Ectodermal cell (in vitro differentiated cells): ENCODE data around the gene CYS1.
"Not testable (repeated sequence)": the region's sequence is repeated elsewhere in the genome, so short reads cannot be mapped to it uniquely, and the experiment has no call there.

Experiments
- H3K27ac ChIP-seq: 2 replicates; pipeline ENCODE4 v1.7.0; 2013; ENCODE audit warnings: mild to moderate bottlenecking, low read depth, low read length; ENCODE audit not compliant: insufficient read depth, poor library complexity, severe bottlenecking
- H3K27me3 ChIP-seq: 2 replicates; pipeline ENCODE4 v1.7.0; 2013; ENCODE audit warnings: mild to moderate bottlenecking, low read length; ENCODE audit not compliant: insufficient read depth, control insufficient read depth, poor library complexity, severe bottlenecking
- H3K36me3 ChIP-seq: one replicate; pipeline ENCODE4 v1.7.0; 2013; ENCODE audit warnings: low read length; ENCODE audit not compliant: control insufficient read depth, insufficient read depth
- H3K4me1 ChIP-seq: one replicate; pipeline ENCODE4 v1.7.0; 2013; ENCODE audit warnings: low read length; ENCODE audit not compliant: control insufficient read depth, insufficient read depth
- H3K4me3 ChIP-seq: 2 replicates; pipeline ENCODE4 v1.7.0; 2013; ENCODE audit warnings: low read depth, low read length, control low read depth; ENCODE audit not compliant: insufficient read depth
- H3K9me3 ChIP-seq: 2 replicates; pipeline ENCODE4 v1.7.0; 2013; ENCODE audit warnings: mild to moderate bottlenecking, low read length, moderate library complexity; ENCODE audit not compliant: control insufficient read depth
- WGBS, 2 experiments: methylation state at CpG; one replicate each; pipeline ENCODE4 v1.1.7; 2013; ENCODE audit warnings: missing lambda C conversion rate in 2 of 2; 5-methylcytosine and 5-hydroxymethylcytosine counted together

The CYS1 gene

DNA sequence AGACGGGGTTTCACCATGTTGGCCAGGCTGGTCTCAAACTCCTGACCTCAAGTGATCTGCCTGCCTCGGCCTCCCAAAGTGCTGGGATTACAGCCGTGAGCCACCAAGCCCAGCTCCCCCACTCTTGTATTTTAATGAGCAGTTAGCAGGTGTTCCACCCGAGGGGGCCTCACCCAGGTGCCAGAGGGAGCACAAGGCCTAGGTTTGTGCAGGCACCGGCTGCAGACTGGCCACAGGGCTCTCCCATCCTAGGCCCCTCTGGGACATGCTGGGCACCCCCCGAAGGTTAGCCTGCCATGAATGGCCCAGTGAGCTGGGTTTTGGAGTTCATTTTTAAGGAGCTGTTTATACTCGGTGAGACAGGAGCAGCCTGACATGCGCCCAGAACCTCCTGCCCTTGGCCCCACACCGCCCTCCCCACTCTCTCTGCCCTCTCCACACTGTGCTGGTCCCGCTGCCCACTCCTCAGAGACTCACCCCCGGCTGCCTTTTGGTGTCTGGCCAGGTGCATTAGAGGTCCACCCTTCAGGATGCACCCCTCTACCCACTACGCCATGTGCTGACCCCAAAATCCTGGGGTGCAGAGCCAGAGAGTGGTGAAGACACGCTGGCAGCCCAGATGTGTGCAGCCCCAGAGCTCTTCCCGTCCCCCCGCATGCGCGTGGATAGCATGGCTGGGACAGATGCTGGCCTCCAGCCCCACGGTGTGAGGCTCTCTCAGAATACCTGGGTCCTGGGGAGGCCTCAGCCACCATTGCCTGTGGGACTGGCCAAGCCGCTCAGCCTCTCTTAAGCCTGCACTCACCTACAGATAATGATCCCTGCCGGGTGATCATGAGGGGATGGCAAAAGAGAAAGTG lies 48.1 kb downstream of the CYS1 start:
- H3K36me3 ChIP-seq: no peaks in the 10 kb centered on the region
- no peak overlapping the region for H3K4me3 ChIP-seq
- no peak overlapping the region for H3K27ac ChIP-seq
- no peaks in the 10 kb centered on the region for H3K27me3 ChIP-seq
- 87 to 88% methylated on average over 20 of the region's 20 CpGs for WGBS, 2 experiments
- no peaks in the 10 kb centered on the region for H3K9me3 ChIP-seq
- peaks cover 23% of the 10 kb centered on the region for H3K4me1 ChIP-seq

DNA sequence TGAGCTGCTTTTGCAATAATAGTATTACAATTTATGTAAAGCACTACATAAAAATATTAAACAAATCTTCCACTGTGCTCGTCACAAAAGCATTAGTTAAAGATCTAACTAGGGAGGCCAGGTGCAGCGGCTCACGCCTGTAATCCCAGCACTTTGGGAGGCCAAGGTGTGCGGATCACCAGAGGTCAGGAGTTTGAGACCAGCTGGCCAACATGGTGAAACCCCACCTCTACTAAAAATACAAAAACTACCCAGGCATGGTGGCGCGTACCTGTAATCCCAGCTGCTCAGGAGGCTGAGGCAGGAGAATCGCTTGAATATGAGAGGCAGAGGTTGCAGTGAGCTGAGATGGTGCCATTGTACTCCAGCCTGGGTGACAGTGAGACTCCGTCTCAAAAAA lies 49.4 kb downstream of the CYS1 start:
- not testable (repeated sequence) for H3K27me3 ChIP-seq, H3K4me3 ChIP-seq, H3K9me3 ChIP-seq, H3K36me3 ChIP-seq, H3K27ac ChIP-seq
- WGBS, 2 experiments: 90 to 92% methylated on average over 8 of the region's 8 CpGs
- peaks cover 23% of the 10 kb centered on the region for H3K4me1 ChIP-seq

DNA sequence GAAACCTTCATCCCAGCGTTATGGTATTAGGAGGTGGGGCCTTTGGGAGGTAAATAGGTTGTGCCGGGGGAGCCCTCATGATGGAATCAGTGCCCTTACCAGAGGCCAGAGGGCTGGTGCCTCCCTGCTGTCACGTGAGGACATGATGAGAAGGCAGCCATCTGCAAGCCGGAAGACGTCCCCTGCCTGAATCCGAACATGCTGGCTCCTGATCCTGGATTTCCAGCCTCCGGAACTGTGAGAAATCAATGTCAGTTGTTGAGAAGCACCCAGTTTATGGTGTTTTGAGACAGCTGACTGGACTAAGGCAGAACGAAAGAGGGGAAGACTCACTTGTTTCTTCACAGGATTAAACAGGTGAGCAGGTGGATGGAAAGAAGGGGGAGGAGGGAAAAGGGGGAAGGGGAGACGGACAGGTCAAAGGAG lies 49.9 kb downstream of the CYS1 start:
- no peaks in the 10 kb centered on the region for H3K36me3 ChIP-seq
- WGBS, 2 experiments: 70 to 77% methylated on average over 9 of the region's 9 CpGs

DNA sequence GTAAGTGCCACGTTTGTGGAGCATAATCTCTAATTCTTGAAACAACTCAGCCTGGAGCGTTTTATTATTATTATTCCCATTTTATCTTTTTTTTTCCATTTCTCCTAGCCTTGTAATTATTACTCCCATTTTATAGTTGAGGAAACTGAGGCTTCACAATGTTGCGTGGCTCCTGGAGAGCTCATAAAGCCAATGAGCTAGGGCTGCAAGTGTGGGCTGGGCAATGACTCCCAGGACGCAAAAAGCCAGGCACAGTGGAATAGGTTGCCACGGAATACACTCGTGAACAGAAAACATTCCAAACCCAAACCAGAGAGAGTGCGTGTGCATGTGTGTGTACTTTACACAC lies 50.4 kb downstream of the CYS1 start:
- H3K4me3 ChIP-seq: no peak overlapping the region
- H3K36me3 ChIP-seq: no peaks in the 10 kb centered on the region
- 84% methylated on average over 7 of the region's 7 CpGs for WGBS, 2 experiments
- H3K4me1 ChIP-seq: peaks cover 23% of the 10 kb centered on the region
- no peak overlapping the region for H3K27ac ChIP-seq
- no peaks in the 10 kb centered on the region for H3K9me3 ChIP-seq
- H3K27me3 ChIP-seq: no peaks in the 10 kb centered on the region

More for the DNA sequence above, 49.9 kb downstream of the CYS1 start:
- Histone ChIP-seq H3K27ac (no peak overlapping the region), H3K27me3 (no peaks in the 10 kb centered on the region), H3K4me3 (no peak overlapping the region), H3K4me1 (peaks cover 23% of the 10 kb centered on the region), H3K9me3 (no peaks in the 10 kb centered on the region)

DNA sequence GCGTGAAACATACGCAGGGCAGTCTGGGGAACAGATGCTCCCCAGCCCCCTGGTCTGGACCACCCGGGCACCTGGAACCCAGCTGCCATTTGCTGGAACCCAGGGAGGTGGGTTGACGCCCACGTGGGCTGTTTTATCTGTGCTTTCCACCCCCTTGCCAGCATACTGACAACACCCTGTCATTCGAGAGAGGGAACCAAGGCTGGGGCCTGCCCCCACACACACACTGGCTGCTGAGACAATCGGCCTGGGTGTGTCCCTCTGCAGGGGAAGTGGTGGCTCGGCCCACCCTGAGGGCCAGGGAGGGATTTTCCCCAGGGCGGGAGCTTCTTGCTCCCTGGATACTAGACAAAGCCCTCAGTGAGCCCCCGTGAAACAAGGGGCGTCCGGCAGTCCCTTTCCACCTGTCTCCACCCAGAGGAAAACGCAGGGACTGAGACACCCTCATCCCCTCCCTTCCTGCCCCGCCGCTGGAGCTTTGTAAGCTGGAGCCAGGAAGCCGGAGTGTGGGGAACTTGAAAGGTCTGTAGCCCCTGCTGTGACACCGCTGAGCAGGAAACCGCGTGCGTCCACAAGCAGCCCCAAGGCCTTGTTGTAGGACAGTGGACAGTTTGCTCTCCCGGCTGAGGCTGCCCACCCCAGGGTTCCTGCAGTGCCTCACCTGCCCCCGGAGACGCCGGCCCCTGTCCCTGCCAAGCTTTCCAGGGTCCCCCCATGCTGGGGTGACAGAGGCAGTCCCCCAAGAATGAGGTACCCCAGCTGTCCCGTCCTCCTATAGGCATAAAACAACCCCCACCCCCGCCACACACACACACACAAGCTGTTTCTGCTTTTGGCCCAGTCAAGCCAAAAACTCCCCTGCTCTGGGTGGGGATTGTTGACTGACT lies 51.0 kb downstream of the CYS1 start:
- 29% methylated on average over 26 of the region's 26 CpGs for WGBS, 2 experiments

DNA sequence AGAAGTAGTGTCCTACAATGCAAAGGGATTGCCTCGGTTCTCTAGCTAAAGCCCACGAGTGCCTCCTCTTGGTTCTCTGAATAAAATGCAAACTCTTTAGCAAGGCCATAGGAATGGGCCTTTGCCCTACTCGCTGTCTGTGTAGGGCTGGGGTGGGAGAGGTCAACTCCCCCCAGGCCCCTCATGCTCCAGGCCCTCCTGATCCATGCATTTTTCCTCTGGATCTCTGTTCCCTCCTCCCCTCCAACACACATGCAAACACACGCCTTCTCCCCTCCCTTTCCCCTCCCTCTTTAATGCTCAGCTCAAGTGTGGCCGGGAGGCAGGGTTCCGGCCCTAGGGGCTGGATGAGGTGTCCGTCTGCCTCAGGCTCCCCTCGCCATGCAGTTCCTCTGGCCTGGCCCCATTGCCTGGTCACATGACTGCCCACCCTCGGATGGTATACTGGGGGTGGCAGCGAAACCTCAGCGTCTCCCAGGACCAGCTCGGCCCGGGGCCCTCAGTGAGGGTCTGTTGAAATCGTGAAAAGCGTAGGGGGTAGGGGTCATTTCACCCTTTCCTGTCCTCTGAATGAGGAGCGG lies 51.7 kb downstream of the CYS1 start:
- Histone ChIP-seq H3K36me3 (no peaks in the 10 kb centered on the region), H3K9me3 (no peaks in the 10 kb centered on the region), H3K27ac (no peak overlapping the region), H3K4me3 (no peak overlapping the region), H3K4me1 (peaks cover 23% of the 10 kb centered on the region), H3K27me3 (no peaks in the 10 kb centered on the region)
- WGBS, 2 experiments: 64 to 68% methylated on average over 16 of the region's 16 CpGs

More for the DNA sequence above, 51.0 kb downstream of the CYS1 start:
- no peaks in the 10 kb centered on the region for H3K27me3 ChIP-seq
- H3K27ac ChIP-seq: no peak overlapping the region
- H3K4me3 ChIP-seq: no peak overlapping the region
- H3K36me3 ChIP-seq: no peaks in the 10 kb centered on the region
- H3K9me3 ChIP-seq: no peaks in the 10 kb centered on the region
- peaks cover 23% of the 10 kb centered on the region for H3K4me1 ChIP-seq

DNA sequence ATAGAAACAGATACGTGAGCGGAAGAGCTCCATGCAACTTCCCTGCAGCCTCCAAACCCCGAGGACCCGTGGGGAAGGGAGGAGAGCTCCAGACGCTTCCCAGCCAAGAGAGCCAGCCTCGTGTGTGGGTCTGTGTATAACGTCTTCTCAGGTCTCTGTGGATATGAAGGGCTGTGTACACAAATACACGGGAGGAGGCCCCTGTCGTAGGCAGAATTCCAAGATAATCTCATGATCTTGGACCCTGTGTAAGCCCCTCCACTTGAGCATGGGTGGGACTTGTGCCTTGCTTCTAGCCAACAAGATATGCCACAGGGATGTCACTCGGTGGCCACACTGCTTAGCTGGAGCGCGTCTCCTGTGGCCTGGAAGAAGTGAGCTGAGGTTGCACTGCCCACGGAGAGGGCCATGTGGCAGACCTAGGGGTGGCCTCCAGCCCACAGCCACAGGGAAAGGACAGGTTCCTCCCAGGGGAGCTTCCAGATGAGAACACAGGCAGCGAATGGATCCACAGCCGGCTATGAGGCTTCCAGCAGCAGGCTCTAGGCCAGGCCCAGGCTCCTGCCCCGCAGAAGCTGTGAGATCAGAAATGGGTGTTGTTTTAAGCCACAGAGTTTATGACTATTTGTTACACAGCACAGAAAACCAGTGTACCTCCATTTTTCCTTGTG lies 52.4 kb downstream of the CYS1 start:
- no peaks in the 10 kb centered on the region for H3K9me3 ChIP-seq
- H3K4me1 ChIP-seq: peaks cover 23% of the 10 kb centered on the region
- H3K36me3 ChIP-seq: no peaks in the 10 kb centered on the region
- H3K27me3 ChIP-seq: no peaks in the 10 kb centered on the region
- H3K27ac ChIP-seq: no peak overlapping the region
- H3K4me3 ChIP-seq: no peak overlapping the region
- WGBS, 2 experiments: 95 to 96% methylated on average over 16 of the region's 16 CpGs

DNA sequence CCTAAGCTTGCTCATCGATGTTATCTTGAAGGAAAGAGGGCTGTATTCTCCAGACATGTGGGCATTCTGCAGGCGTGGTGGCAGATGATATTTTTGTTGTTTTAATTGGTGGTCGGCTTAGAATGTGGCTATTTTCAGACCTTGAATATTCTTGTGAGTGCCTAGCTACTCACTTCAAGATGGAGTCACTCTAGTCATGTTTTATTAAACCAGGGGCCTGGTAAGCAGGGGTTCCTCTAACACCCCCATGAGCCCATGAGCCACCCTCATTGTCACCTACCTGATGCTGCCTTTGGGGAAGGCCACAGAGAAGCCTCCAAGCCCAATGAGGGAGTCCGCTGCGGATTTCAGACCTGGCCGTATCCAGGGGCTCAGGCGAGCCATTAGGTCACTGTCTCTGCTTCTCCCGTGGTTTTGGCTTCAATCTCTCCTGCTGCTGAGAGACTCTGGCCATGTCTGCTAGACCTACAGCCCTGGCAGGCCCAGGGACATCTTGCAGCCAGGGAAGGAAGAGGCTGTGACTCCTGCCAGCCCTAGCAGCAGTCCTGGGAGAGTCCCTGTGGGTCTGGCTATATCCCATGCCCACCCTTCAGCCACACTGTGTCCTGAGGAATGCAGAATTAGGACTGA lies 53.2 kb downstream of the CYS1 start:
- H3K9me3 ChIP-seq: no peaks in the 10 kb centered on the region
- no peaks in the 10 kb centered on the region for H3K27me3 ChIP-seq
- 94 to 95% methylated on average over 8 of the region's 8 CpGs for WGBS, 2 experiments
- H3K36me3 ChIP-seq: no peaks in the 10 kb centered on the region
- no peak overlapping the region for H3K27ac ChIP-seq
- H3K4me3 ChIP-seq: no peak overlapping the region
- H3K4me1 ChIP-seq: peaks cover 23% of the 10 kb centered on the region

DNA sequence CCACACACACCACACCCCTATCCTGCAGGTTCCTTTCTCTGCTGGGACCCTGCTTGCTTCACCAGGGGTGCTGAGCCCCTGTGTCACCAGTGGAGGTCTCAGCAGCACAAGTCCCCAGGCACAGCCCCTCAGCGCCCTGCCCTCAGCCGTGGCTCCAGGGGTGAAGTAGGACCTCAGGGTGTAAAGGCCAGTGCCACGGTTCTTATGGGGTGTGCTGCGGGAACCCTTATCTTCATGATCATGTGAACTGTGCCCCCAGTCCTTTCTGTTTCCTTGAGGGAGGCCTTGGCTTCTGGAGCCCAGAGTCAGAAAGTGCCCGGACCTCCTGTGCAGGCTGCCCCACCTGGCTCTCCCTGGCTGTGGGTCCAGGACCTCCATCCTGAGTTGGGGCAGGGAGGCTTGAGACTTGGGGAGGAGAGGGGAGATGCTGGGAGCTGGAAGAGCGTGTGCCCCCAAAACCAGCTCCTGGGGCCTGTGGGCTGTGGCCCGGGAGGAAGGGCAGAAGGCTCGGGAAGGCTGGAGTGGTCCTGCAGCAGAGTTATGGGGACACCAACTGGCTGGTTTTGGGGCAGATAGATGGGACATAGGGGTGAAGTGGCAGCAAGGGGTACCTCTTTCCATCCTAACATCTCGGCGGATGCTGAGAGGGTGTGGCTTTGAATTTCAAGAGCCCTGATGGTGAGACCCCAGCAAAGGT lies 57.1 kb downstream of the CYS1 start:
- Histone ChIP-seq H3K27ac (no peak overlapping the region), H3K9me3 (no peaks in the 10 kb centered on the region), H3K36me3 (no peaks in the 10 kb centered on the region), H3K4me3 (no peak overlapping the region), H3K4me1 (peaks cover under 1% of the 10 kb centered on the region), H3K27me3 (no peaks in the 10 kb centered on the region)
- WGBS, 2 experiments: 89 to 92% methylated on average over 10 of the region's 10 CpGs
